ENCODE results near the gene CNDP2. TPM values are rescaled to one million over a fixed set of nuclear protein-coding genes. Genes with fewer than 3 reads are reported as not detected.

CNDP2 gene
- total and polyA plus RNA-seq, 8 donors, result 65.7 to 196 (median 94.4) TPM

- intact Hi-C loops (cut with DNase I), result no loop called here
- peak overlapping the region in 1 of 4 donors; percentile 24 for H3K4me3 ChIP-seq
- ATAC-seq (no peak), DNase-seq (no peak), FAIRE-seq (no peak)
- peaks cover 0 to 7% (median 6%) of the 10 kb centered on the region in 3 donors for H3K4me1 ChIP-seq
- no peak overlapping the region for H3K27ac ChIP-seq
- WGBS, 2 donors, result 14 to 17% methylated on average over 7 of the region's 7 CpGs
- H3K9me3 ChIP-seq, result no peaks in the 10 kb centered on the region
- no peaks in the 10 kb centered on the region for H3K36me3 ChIP-seq
- peaks cover 0 to 7% (median 3%) of the 10 kb centered on the region in 4 donors for H3K27me3 ChIP-seq
- TF ChIP-seq CTCF (IDR thresholded peaks at IDR 0.05), result no peak
Observed at GRCh38 chr18:74456017-74456348, 40.2 kb upstream of the CNDP2 start.

- FAIRE-seq, result no peak
- peak in 3 of 4 donors; percentile 41 to 50 (median 47) for ATAC-seq
Observed at GRCh38 chr18:74456349-74457042, 39.7 kb upstream of the CNDP2 start.

GRCh38 chr18:74457043-74457724 lies 39.0 kb upstream of the CNDP2 start, which contains the start of gene DIPK1C:
Gene DIPK1C (minus strand): TSS chr18:74457308. CDS start chr18:74457259, 49 bp downstream.
- intact Hi-C loops (cut with DNase I), result no loop called here
- FAIRE-seq, result no peak
- Histone ChIP-seq H3K27ac (no peak within 1 kb of the TSS), H3K36me3 (no peaks in the 10 kb centered on the region), H3K27me3 (peaks cover 0 to 7% (median 3%) of the 10 kb centered on the region in 4 donors), H3K4me1 (peaks cover 0 to 7% (median 6%) of the 10 kb centered on the region in 3 donors), H3K9me3 (no peaks in the 10 kb centered on the region), H3K4me3 (peak within 1 kb of the TSS in 2 of 4 donors; percentile 24 to 32)
- no peak for TF ChIP-seq CTCF (IDR thresholded peaks at IDR 0.05)
- ATAC-seq, result peak in 3 of 4 donors; percentile 43 to 65 (median 50)
- no peak for DNase-seq
- 2 to 3% methylated on average over 32 to 76 of the region's 76 CpGs for WGBS, 2 donors

More at GRCh38 chr18:74456349-74457042, 39.7 kb upstream of the CNDP2 start:
- no peak for DNase-seq
- Histone ChIP-seq H3K4me3 (peak overlapping the region in 2 of 4 donors; percentile 24 to 32), H3K4me1 (peaks cover 0 to 7% (median 6%) of the 10 kb centered on the region in 3 donors), H3K36me3 (no peaks in the 10 kb centered on the region), H3K27me3 (peaks cover 0 to 7% (median 3%) of the 10 kb centered on the region in 4 donors), H3K27ac (no peak overlapping the region), H3K9me3 (no peaks in the 10 kb centered on the region)
- WGBS, 2 donors, result 1% methylated on average over 58 to 69 of the region's 69 CpGs
- TF ChIP-seq CTCF (IDR thresholded peaks at IDR 0.05), result no peak
- intact Hi-C loops (cut with DNase I), result no loop called here

GRCh38 chr18:74457725-74458421 lies 38.3 kb upstream of the CNDP2 start:
- peaks cover 0 to 7% (median 3%) of the 10 kb centered on the region in 4 donors for H3K27me3 ChIP-seq
- H3K36me3 ChIP-seq, result no peaks in the 10 kb centered on the region
- ATAC-seq (peak in 2 of 4 donors; percentile 18 to 34), DNase-seq (no peak), FAIRE-seq (no peak)
- no peak overlapping the region for H3K4me3 ChIP-seq
- WGBS, 2 donors, result 10 to 13% methylated on average over 34 of the region's 34 CpGs
- peaks cover 0 to 7% (median 6%) of the 10 kb centered on the region in 3 donors for H3K4me1 ChIP-seq
- no peak for TF ChIP-seq CTCF (IDR thresholded peaks at IDR 0.05)
- H3K9me3 ChIP-seq, result no peaks in the 10 kb centered on the region
- H3K27ac ChIP-seq, result no peak overlapping the region
- intact Hi-C loops (cut with DNase I), result no loop called here
